HepG2 (cell line): Measurements from ENCODE around the gene TXN. TPM values are rescaled to one million over a fixed set of nuclear protein-coding genes. Genes with fewer than 3 reads are reported as not detected.

Experiments
- GLI4 ChIP-seq: sonication (generic); formaldehyde crosslinking; IDR thresholded peaks from 2 replicates; pipeline ENCODE4 v1.5.1; 2020; ENCODE audit warnings: missing genetic modification reagents, mild to moderate bottlenecking, moderate library complexity, borderline replicate concordance
- HCFC1 ChIP-seq: fragments of 150-350 bp; IDR thresholded peaks from 2 replicates; pipeline ENCODE4 v1.6.1; 2014; ENCODE audit warnings: low read depth, low read length
- ISL2 ChIP-seq: sonication (generic); formaldehyde crosslinking; IDR thresholded peaks from 2 replicates; pipeline ENCODE4 v1.5.0; 2020; ENCODE audit warnings: missing genetic modification reagents
- MIER2 ChIP-seq: IDR thresholded peaks from 2 replicates; pipeline ENCODE4 v1.6.1; 2016; ENCODE audit warnings: missing biosample characterization, missing genetic modification reagents
- MIXL1 ChIP-seq: IDR thresholded peaks from 2 replicates; pipeline ENCODE4 v1.6.1; 2016
- NFE2L1 ChIP-seq: sonication (generic); formaldehyde crosslinking; IDR thresholded peaks from 2 replicates; pipeline ENCODE4 v1.4.0; 2020; ENCODE audit warnings: missing genetic modification reagents, mild to moderate bottlenecking, borderline replicate concordance
- PPARG ChIP-seq: conservative IDR thresholded peaks from 2 replicates; pipeline ENCODE4 v1.6.1; 2016; ENCODE audit warnings: missing biosample characterization, missing genetic modification reagents
- RFXAP ChIP-seq: sonication (generic); formaldehyde crosslinking; IDR thresholded peaks from 2 replicates; pipeline ENCODE4 v1.4.0; 2020; ENCODE audit warnings: missing genetic modification reagents, borderline replicate concordance
- SALL2 ChIP-seq: sonication (generic); formaldehyde crosslinking; IDR thresholded peaks from 2 replicates; pipeline ENCODE4 v1.8.1; 2023; ENCODE audit warnings: mild to moderate bottlenecking, missing genetic modification reagents, inconsistent platforms
- SNAPC4 ChIP-seq: sonication (generic); formaldehyde crosslinking; IDR thresholded peaks from 2 replicates; pipeline ENCODE4 v1.4.0; 2020; ENCODE audit warnings: mild to moderate bottlenecking, missing genetic modification reagents
- ZFP41 ChIP-seq: sonication (generic); formaldehyde crosslinking; IDR thresholded peaks from 2 replicates; pipeline ENCODE4 v1.4.0; 2020; ENCODE audit warnings: mild to moderate bottlenecking, missing genetic modification reagents, borderline replicate concordance
- ZNF136 ChIP-seq: sonication (generic); formaldehyde crosslinking; IDR thresholded peaks from 2 replicates; pipeline ENCODE4 v1.8.1; 2022; ENCODE audit warnings: low read depth, mild to moderate bottlenecking, moderate library complexity, missing genetic modification reagents
- ZNF256 ChIP-seq: sonication (generic); formaldehyde crosslinking; conservative IDR thresholded peaks from 2 replicates; pipeline ENCODE4 v1.4.0; 2020; ENCODE audit warnings: missing genetic modification reagents
- ZNF333 ChIP-seq: sonication (generic); formaldehyde crosslinking; IDR thresholded peaks from 2 replicates; pipeline ENCODE4 v1.4.0; 2020; ENCODE audit warnings: mild to moderate bottlenecking, missing genetic modification reagents, borderline replicate concordance
- ZNF530 ChIP-seq: sonication (generic); formaldehyde crosslinking; IDR thresholded peaks from 2 replicates; pipeline ENCODE4 v1.5.0; 2020; ENCODE audit warnings: low read depth, mild to moderate bottlenecking, missing genetic modification reagents
- ZNF557 ChIP-seq: sonication (generic); formaldehyde crosslinking; IDR thresholded peaks from 2 replicates; pipeline ENCODE4 v1.4.0; 2020; ENCODE audit warnings: missing genetic modification reagents
- ZNF572 ChIP-seq: sonication (generic); formaldehyde crosslinking; IDR thresholded peaks from 2 replicates; pipeline ENCODE4 v1.5.1; 2020; ENCODE audit warnings: mild to moderate bottlenecking, missing genetic modification reagents
- ZNF615 ChIP-seq: sonication (generic); formaldehyde crosslinking; IDR thresholded peaks from 2 replicates; pipeline ENCODE4 v1.5.0; 2020; ENCODE audit warnings: mild to moderate bottlenecking, missing genetic modification reagents, borderline replicate concordance
- polyA plus RNA-seq, 8 experiments: library from polyadenylated mRNA; depleted of rRNA in 3 of 8; stranded (reverse) in 7 of 8; unstranded in 1 of 8; fragments of >200 nt; fragmentation: Illumina TruSeq in 4 of 8; extraction: Trizol in 4 of 8; gene quantifications; 2 replicates each; pipeline versions ENCODE4 v1.2.1 to v1.2.3, GENCODE V29; 2011 to 2016; ENCODE audit warnings: low read depth in 4 of 8, missing spikeins in 1 of 8, mixed read lengths in 1 of 8; ENCODE audit not compliant: insufficient read depth in 1 of 8
- total RNA-seq, 5 experiments: library from RNA; depleted of rRNA; stranded (reverse); fragments of >200 nt; fragmentation: Illumina TruSeq; extraction: Trizol; gene quantifications; 2 replicates each; pipeline ENCODE4 v1.2.3, GENCODE V29; 2016; ENCODE audit warnings: low read depth in 1 of 5
- TF ChIP-seq, protein P1 (sequence below): sonication (generic); formaldehyde crosslinking; IDR thresholded peaks from 2 replicates; pipeline ENCODE4 v1.9.0; 2021; ENCODE audit warnings: missing genetic modification reagents, borderline replicate concordance
- TF ChIP-seq, protein P2 (sequence below): sonication (generic); formaldehyde crosslinking; conservative IDR thresholded peaks from 2 replicates; pipeline ENCODE4 v1.8.1; 2023; ENCODE audit warnings: missing genetic modification reagents
- TF ChIP-seq, protein P3 (sequence below): IDR thresholded peaks from 2 replicates; pipeline ENCODE4 v1.6.1; 2016; ENCODE audit warnings: missing genetic modification reagents, missing compliant biosample characterization

TXN gene
- total and polyA plus RNA-seq, 2 of the 13 experiments (the other 11 are each of a cell fraction or from before 2014, with no cell fraction given), result 364 to 470 TPM

DNA sequence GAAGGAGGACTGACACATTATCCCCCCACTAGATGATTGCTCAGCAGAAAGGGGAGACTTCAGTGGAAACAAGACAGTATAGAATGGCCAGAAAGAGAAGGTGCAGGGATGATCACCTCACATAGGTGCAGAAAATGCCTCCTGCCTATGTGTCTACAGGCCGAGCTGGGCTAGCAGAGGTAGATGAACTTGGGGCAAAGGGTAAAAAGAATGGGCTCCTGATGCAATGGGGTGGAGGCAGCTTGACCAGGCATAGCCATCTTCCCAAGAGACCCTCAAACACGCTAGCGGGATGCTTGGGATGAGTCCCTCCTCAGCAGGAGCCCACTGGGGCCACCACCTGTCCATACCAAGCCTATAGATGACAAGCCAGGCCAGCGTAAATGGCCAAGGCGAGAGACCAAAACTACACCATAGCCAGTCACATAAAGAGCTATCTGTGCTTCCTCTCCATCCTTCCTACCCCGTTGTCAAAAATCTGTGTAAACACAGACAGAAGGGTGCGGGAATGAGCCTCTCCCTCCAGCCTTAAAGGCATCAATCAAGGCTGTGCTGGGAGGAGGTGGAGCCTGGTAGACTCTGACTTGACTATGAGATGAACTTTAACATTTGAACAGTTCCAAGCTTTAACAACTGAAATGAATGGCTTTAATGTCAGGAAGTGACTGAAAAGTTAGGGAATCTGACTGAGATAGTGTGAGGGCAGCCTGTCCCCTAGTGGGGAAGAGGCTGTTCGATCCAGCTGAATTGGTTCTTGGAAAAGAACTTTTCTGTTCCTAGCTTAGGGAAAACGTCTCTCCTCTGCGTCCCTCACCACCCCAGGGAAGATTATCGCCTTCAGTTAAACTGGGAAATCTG is 58.7 kb downstream of the TXN start (continued):
- TF ChIP-seq, protein P1, sequence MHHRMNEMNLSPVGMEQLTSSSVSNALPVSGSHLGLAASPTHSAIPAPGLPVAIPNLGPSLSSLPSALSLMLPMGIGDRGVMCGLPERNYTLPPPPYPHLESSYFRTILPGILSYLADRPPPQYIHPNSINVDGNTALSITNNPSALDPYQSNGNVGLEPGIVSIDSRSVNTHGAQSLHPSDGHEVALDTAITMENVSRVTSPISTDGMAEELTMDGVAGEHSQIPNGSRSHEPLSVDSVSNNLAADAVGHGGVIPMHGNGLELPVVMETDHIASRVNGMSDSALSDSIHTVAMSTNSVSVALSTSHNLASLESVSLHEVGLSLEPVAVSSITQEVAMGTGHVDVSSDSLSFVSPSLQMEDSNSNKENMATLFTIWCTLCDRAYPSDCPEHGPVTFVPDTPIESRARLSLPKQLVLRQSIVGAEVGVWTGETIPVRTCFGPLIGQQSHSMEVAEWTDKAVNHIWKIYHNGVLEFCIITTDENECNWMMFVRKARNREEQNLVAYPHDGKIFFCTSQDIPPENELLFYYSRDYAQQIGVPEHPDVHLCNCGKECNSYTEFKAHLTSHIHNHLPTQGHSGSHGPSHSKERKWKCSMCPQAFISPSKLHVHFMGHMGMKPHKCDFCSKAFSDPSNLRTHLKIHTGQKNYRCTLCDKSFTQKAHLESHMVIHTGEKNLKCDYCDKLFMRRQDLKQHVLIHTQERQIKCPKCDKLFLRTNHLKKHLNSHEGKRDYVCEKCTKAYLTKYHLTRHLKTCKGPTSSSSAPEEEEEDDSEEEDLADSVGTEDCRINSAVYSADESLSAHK (CRISPR knock-in tag), result no peak
- no peak; the same call in none of the 2 replicates for TF ChIP-seq ISL2 (CRISPR knock-in tag)
- no peak for TF ChIP-seq ZNF530 (CRISPR knock-in tag)
- no peak for TF ChIP-seq MIER2 (CRISPR knock-in tag)
- TF ChIP-seq RFXAP (CRISPR knock-in tag), result 0 out of 2 replicates have a peak, but pooled peaks have one; percentile 46
- TF ChIP-seq ZNF256, result no peak
- peak; percentile 5; the same call in 1 of the 2 replicates for TF ChIP-seq SALL2
- no peak for TF ChIP-seq ZNF136
- no peak for TF ChIP-seq GLI4 (CRISPR knock-in tag)
- no peak for TF ChIP-seq NFE2L1
- no peak for TF ChIP-seq PPARG
- TF ChIP-seq SNAPC4 (CRISPR knock-in tag), result no peak
- no peak for TF ChIP-seq ZNF615 (CRISPR knock-in tag)
- TF ChIP-seq ZNF572 (CRISPR knock-in tag), result no peak
- TF ChIP-seq ZFP41 (CRISPR knock-in tag), result no peak
- TF ChIP-seq, protein P2, sequence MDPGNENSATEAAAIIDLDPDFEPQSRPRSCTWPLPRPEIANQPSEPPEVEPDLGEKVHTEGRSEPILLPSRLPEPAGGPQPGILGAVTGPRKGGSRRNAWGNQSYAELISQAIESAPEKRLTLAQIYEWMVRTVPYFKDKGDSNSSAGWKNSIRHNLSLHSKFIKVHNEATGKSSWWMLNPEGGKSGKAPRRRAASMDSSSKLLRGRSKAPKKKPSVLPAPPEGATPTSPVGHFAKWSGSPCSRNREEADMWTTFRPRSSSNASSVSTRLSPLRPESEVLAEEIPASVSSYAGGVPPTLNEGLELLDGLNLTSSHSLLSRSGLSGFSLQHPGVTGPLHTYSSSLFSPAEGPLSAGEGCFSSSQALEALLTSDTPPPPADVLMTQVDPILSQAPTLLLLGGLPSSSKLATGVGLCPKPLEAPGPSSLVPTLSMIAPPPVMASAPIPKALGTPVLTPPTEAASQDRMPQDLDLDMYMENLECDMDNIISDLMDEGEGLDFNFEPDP (CRISPR knock-in tag), result no peak
- TF ChIP-seq ZNF557 (CRISPR knock-in tag), result 0 out of 2 replicates have a peak, but pooled peaks have one; percentile 73
- no peak for TF ChIP-seq ZNF333 (CRISPR knock-in tag)
- no peak for TF ChIP-seq HCFC1
- peak; percentile 14; the same call in 1 of the 2 replicates for TF ChIP-seq MIXL1 (CRISPR knock-in tag)
- TF ChIP-seq, protein P3, sequence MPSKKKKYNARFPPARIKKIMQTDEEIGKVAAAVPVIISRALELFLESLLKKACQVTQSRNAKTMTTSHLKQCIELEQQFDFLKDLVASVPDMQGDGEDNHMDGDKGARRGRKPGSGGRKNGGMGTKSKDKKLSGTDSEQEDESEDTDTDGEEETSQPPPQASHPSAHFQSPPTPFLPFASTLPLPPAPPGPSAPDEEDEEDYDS, result peak; percentile 56
